K562 (cell line): Measurements from ENCODE around the gene ALOX12B. TPM values are rescaled to one million over a fixed set of nuclear protein-coding genes. Genes with fewer than 3 reads are reported as not detected.

Experiments
- AFF4 ChIP-seq: sonication (generic); formaldehyde crosslinking; IDR thresholded peaks from 2 replicates; pipeline ENCODE4 v1.8.0; 2023; ENCODE audit warnings: mild to moderate bottlenecking, missing genetic modification reagents
- CTBP1 ChIP-seq: fragments of 450-650 bp; IDR thresholded peaks from 2 replicates; pipeline ENCODE4 v1.6.1; 2016; ENCODE audit warnings: borderline replicate concordance
- EZH2 ChIP-seq: IDR thresholded peaks from 2 replicates; pipeline ENCODE4 v1.6.1; 2012; ENCODE audit warnings: low read depth, mild to moderate bottlenecking, inconsistent platforms, low read length, borderline replicate concordance
- HDAC3 ChIP-seq: fragments of 450-650 bp; IDR thresholded peaks from 2 replicates; pipeline ENCODE4 v1.6.1; 2018; ENCODE audit warnings: borderline replicate concordance, mild to moderate bottlenecking, moderate library complexity; ENCODE audit not compliant: partially characterized antibody
- HNRNPLL ChIP-seq: fragments of 200-400 bp; formaldehyde crosslinking; IDR thresholded peaks from 2 replicates; pipeline ENCODE4 v1.6.1; 2017; ENCODE audit warnings: low read length, low read depth, mild to moderate bottlenecking; ENCODE audit not compliant: poor library complexity, severe bottlenecking
- MCM7 ChIP-seq, 2 experiments: fragments of 450-650 bp; IDR thresholded peaks; 2 replicates each; pipeline ENCODE4 v1.6.1; 2016 to 2018
- NCOA4 ChIP-seq: fragments of 450-650 bp; IDR thresholded peaks from 2 replicates; pipeline ENCODE4 v1.6.1; 2018; ENCODE audit warnings: mild to moderate bottlenecking; ENCODE audit not compliant: partially characterized antibody
- POLR3G ChIP-seq: IDR thresholded peaks from 2 replicates; pipeline ENCODE4 v1.6.1; 2011; ENCODE audit not compliant: insufficient read length, insufficient replicate concordance; ENCODE audit errors: extremely low read depth
- THAP12 ChIP-seq: fragments of 250-450 bp; sonication (Bioruptor Pico); IDR thresholded peaks from 2 replicates; pipeline ENCODE4 v1.9.0; 2021; ENCODE audit warnings: mild to moderate bottlenecking, inconsistent platforms
- polyA plus RNA-seq, 8 experiments: library from polyadenylated mRNA; depleted of rRNA in 4 of 8; stranded (reverse) in 5 of 8; unstranded in 3 of 8; fragments of >200 nt; fragmentation: Nextera tagmentation in 2 of 8; fragmentation: Illumina TruSeq in 1 of 8; extraction: Ambion mirVana in 2 of 8; extraction: Trizol in 1 of 8; gene quantifications; 2 replicates each; pipeline versions ENCODE4 v1.2.1 to v1.2.3, GENCODE V29; 2011 to 2014; ENCODE audit warnings: inconsistent platforms in 1 of 8, missing spikeins in 1 of 8
- total RNA-seq, 7 experiments: library from RNA; depleted of rRNA in 6 of 7; stranded (reverse); fragments of >200 nt in 6 of 7; fragmentation: Illumina TruSeq in 2 of 7; extraction: Trizol in 2 of 7; gene quantifications; 2 replicates each; pipeline versions ENCODE4 v1.2.1 to v1.2.3, GENCODE V29; 2011 to 2021; ENCODE audit warnings: low replicate concordance in 1 of 7
- TF ChIP-seq, protein P1 (sequence below), 3 experiments: fragments of 200-800 bp in 1 of 3; fragments of 250-450 bp in 1 of 3; fragments of 450-650 bp in 1 of 3; sonication (Bioruptor Pico) in 1 of 3; sonication (Bioruptor generic) in 1 of 3; formaldehyde crosslinking in 1 of 3; IDR thresholded peaks; 2 replicates each; pipeline versions ENCODE4 v1.6.1 to v1.8.0; 2016 to 2022; ENCODE audit warnings: mild to moderate bottlenecking in 2 of 3, missing genetic modification characterization in 2 of 3, missing compliant biosample characterization in 1 of 3, moderate library complexity in 1 of 3
- TF ChIP-seq, protein P2 (sequence below), 2 experiments: IDR thresholded peaks in 1 of 2; conservative IDR thresholded peaks in 1 of 2; 2 replicates each; pipeline ENCODE4 v1.6.1; 2016; ENCODE audit warnings: low read depth in 2 of 2, mild to moderate bottlenecking in 1 of 2, missing compliant biosample characterization in 1 of 2, missing genetic modification characterization in 1 of 2, moderate library complexity in 1 of 2

The ALOX12B gene
- total and polyA plus RNA-seq, 9 of the 15 experiments (the other 6 are each of a cell fraction or from before 2014, with no cell fraction given), result not detected

DNA sequence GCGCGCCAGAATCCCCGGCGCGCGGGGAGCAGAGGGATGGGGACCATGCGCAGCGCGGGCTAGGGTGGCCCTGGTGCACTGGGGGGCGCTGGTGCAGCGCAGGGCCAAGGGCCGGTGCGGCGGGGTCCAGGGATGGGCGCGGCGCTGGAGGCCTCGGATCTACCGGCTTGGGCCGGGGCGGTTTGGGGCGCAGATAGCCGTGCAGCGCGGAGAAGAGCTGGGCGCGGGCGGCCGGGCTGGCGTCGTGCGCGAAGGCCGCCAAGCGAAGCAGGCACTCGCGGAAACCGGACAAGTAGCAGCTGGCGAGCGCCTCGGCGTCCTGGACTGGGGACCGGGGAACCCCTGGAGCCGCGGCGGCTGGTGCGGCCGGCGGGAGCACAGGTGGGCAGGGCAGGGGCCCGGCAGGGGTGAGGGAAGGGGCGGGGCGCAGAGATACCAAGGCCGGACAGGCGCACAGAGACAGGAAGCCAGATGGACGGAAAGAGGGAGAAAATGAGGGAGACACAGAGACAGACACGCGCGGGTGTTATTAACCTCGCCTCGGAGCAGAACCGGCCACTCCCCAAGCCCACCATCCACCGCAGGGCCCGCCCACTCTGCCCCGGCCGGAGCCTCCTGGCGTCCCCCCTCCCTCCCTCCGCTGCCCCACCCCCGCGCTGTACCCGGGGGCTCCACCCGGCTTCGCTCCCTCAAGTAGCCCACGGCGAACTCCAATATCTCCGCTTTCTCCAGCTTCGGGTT is 34.3 kb upstream of the ALOX12B start (continued):
- TF ChIP-seq AFF4 (CRISPR knock-in tag) (no peak), POLR3G (no peak), EZH2 (no peak), THAP12 (CRISPR knock-in tag) (no peak), NCOA4 (no peak), HNRNPLL (no peak), CTBP1 (peak; percentile 96), HDAC3 (no peak), MCM7 (IDR thresholded peaks at IDR 0.05) (no peak)
- TF ChIP-seq, protein P1, sequence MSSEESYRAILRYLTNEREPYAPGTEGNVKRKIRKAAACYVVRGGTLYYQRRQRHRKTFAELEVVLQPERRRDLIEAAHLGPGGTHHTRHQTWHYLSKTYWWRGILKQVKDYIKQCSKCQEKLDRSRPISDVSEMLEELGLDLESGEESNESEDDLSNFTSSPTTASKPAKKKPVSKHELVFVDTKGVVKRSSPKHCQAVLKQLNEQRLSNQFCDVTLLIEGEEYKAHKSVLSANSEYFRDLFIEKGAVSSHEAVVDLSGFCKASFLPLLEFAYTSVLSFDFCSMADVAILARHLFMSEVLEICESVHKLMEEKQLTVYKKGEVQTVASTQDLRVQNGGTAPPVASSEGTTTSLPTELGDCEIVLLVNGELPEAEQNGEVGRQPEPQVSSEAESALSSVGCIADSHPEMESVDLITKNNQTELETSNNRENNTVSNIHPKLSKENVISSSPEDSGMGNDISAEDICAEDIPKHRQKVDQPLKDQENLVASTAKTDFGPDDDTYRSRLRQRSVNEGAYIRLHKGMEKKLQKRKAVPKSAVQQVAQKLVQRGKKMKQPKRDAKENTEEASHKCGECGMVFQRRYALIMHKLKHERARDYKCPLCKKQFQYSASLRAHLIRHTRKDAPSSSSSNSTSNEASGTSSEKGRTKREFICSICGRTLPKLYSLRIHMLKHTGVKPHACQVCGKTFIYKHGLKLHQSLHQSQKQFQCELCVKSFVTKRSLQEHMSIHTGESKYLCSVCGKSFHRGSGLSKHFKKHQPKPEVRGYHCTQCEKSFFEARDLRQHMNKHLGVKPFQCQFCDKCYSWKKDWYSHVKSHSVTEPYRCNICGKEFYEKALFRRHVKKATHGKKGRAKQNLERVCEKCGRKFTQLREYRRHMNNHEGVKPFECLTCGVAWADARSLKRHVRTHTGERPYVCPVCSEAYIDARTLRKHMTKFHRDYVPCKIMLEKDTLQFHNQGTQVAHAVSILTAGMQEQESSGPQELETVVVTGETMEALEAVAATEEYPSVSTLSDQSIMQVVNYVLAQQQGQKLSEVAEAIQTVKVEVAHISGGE (CRISPR knock-in tag; IDR thresholded peaks at IDR 0.05), result 0 out of 6 replicates have a peak, but pooled peaks of 1 of the 3 experiments have one; percentile 47
- TF ChIP-seq, protein P2, sequence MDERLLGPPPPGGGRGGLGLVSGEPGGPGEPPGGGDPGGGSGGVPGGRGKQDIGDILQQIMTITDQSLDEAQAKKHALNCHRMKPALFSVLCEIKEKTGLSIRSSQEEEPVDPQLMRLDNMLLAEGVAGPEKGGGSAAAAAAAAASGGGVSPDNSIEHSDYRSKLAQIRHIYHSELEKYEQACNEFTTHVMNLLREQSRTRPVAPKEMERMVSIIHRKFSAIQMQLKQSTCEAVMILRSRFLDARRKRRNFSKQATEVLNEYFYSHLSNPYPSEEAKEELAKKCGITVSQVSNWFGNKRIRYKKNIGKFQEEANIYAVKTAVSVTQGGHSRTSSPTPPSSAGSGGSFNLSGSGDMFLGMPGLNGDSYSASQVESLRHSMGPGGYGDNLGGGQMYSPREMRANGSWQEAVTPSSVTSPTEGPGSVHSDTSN (CRISPR knock-in tag; IDR thresholded peaks at IDR 0.05; ENCODE audit: low read depth), result no peak
- TF ChIP-seq, protein P2 (tag; conservative IDR thresholded peaks at IDR 0.05; ENCODE audit: low read depth), result no peak
